NCI-H2196 treated with DMSO at 0.1 percent for 48 hours (cell line): ENCODE data around the gene LHCGR.
"Not testable (repeated sequence)": the region's sequence is repeated elsewhere in the genome, so short reads cannot be mapped to it uniquely, and the experiment has no call there.

Source experiments
- DNase-seq: peaks from one replicate; lab custom pipeline; 2025; ENCODE audit not compliant: unreplicated experiment; lab: John Stamatoyannopoulos, UW

Gene LHCGR

GRCh38 chr2:48747319-48747718 lies 8.2 kb downstream of the LHCGR start:
- no peak for DNase-seq

DNA sequence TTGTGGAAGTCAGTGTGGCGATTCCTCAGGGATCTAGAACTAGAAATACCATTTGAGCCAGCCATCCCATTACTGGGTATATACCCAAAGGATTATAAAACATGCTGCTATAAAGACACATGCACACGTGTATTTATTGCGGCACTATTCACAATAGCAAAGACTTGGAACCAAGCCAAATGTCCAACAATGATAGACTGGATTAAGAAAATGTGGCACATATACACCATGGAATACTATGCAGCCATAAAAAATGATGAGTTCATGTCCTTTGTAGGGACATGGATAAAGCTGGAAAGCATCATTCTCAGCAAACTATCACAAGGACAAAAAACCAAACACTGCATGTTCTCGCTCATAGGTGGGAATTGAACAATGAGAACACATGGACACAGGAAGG lies 16.3 kb downstream of the LHCGR start:
- DNase-seq, result not testable (repeated sequence)

GRCh38 chr2:48738806-48739205 lies 16.7 kb downstream of the LHCGR start:
- DNase-seq, result no peak

DNA sequence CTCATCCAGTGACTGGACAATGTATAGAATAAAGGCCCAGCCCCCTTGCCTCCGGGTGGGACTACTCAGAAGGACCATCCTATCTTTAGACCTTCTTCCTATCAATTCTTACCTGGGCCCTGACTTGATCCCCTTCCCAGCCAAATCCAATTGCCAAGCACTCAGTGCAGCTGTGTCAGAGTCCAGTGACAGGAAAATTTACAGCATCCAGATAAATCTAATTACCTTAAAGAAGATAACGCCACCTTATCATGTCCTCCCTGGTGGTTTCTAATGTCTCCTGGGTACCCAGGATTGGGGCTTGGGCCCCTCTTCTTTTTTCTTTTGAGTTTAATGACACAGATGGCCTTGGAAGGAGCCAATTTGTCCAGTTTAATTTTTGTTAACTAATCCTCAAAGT lies 19.3 kb downstream of the LHCGR start:
- DNase-seq, result no peak

DNA sequence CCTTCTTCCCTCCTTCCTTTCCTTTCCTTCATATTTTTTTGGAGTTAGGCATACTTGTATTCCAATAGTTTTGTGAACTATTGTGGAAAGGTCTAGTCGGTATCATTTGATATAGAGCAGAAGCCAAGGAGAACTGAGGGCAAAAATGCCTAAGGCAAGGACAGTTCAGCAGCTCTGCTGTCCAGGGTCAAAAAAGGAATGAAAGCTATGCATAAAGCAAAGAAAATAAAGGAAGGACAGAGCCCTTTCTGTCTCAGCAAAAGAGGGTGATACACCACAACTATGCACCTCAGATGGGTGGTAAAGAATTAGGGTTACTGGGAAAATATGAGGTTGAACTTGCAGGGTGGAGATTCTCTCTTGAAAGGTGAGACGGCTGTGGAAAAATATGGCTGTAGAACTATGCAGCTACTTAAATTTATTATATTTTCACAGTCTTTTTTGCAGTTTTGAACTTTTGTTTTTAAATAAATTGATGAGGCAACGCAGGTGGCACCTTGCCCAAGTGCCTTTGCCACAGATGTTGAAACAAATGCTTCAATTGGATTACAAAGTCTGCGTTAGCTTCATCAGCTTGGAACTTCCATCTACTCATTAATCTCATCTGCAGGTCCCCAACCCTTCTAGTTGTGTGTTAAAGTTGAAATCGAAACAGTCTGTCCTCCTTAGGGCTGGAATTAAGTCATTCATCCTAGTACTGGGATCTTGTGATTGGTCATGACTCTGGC lies 20.8 kb downstream of the LHCGR start:
- DNase-seq, result no peak

- no peak for DNase-seq
These were observed 22.4 kb downstream of the LHCGR start for GRCh38 chr2:48733067-48733503.

- no peak for DNase-seq
These were observed 26.7 kb downstream of the LHCGR start for GRCh38 chr2:48728840-48729239.

- no peak for DNase-seq
These were observed 27.2 kb downstream of the LHCGR start for GRCh38 chr2:48728295-48728694.

DNA sequence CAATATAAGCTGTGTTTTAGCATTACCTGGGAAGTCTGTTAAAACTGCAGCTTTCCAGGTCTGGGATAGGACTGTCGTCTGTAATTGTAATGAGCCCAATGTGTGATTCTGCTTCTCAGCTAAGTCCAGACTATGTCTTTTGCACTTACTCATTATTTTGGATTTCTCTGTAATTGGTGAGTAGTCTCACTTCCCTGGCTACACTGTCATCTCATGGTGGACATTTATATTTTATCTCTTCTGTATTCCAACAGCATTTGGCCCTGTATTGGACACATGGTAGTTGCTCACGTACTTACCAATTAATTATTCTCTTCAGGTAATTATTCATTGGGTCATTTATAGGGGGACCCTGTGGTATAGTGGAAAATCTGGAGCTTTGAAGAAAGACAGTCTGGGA lies 28.0 kb downstream of the LHCGR start:
- DNase-seq, result no peak

- no peak for DNase-seq
These were observed 29.6 kb downstream of the LHCGR start for GRCh38 chr2:48725696-48726494.

DNA sequence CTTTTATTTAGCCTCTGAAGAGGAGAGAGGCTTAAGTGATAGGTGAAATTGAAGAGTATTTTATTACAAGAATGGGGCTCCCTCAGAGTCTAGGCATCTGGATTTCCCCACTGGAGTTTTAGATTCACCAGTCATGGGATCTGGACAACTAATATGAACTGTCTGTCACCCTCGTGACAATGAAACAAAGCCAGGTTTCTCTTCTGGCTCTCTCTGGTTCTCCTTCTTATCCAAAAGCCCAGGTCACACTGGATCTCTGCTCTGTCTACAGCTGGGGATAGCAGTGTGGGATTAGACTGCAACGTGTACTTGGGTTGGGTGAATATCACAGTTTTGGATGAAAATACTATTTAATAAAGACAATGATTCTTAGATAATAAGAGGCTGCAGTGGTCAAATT lies 31.2 kb downstream of the LHCGR start:
- no peak for DNase-seq

- DNase-seq, result no peak
These were observed 32.4 kb downstream of the LHCGR start for GRCh38 chr2:48723129-48723528.

- no peak for DNase-seq
These were observed 33.1 kb downstream of the LHCGR start for GRCh38 chr2:48722391-48722790.

GRCh38 chr2:48721158-48721557 lies 34.4 kb downstream of the LHCGR start:
- DNase-seq, result no peak

DNA sequence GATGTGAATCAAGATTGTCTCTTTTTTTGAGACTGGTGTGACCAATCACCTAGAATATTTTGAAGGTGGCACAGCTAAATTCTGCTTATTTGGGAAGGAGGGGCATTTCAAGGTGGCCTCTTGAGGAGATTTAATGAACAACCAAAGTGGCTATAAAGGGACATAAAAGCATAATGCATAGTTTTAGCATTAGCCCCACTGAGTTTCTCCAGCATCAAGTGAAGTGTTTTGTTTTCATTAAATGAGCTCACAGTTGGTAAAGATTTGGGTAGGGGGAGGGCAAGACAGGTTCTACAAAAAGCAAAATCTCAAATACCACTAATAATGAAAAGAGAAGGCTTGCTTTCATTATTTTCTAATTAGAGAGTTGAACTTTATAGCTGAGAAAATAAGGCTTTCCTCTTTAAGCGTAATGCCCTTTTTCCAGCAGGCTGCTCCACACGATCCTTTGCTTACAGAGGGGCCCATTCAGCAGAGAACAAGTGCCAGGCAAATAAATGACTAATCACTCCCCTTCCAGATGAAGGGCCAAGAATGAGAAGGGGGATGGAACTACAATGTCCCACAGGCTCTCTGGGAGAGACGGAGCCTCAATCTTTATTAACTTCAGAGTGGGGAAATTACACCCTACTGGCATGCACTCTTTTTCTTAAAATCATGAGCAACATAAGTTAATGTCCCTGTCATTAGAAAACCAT lies 35.9 kb downstream of the LHCGR start:
- no peak for DNase-seq

- no peak for DNase-seq
These were observed 37.7 kb downstream of the LHCGR start for GRCh38 chr2:48717846-48718245.

DNA sequence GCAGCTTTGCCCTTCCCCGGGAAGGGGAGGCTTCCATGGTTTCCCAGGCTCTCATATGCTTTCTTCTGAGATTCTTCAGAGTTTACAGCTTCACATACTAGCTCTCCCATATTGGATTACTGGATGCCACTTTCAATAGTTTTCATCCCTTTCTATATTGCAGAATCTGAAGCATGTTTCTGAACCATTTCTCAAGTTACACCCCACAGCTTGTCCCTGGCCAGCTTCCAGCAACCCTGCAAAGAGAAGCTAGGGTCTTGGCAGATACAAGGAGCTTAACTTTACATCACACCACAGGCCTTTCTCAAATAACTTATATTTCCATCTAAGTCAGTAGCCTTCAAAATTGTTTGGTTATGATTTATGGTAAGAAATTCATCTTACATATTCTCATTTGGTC lies 39.6 kb downstream of the LHCGR start:
- DNase-seq, result no peak

GRCh38 chr2:48715042-48715899 lies 40.3 kb downstream of the LHCGR start:
- DNase-seq, result no peak

DNA sequence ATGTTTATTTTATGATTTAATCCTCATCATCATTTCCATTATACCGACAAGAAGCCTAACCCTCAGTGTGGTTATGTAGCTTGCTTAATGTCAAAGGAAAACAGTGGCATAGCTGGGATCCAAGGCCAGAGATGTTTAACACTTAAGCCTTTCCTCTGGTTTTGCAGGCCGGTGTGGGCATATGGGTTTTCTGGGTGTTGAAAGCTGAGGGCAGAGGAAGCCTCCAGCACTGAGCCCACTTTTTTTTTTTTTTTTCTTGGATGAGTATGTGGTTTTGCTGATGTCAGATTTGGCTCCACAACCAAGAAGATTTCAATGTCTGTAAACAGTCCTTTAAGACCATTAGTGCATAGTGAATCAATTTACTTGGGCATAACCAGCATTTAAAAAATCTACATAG lies 41.3 kb downstream of the LHCGR start:
- no peak for DNase-seq

DNA sequence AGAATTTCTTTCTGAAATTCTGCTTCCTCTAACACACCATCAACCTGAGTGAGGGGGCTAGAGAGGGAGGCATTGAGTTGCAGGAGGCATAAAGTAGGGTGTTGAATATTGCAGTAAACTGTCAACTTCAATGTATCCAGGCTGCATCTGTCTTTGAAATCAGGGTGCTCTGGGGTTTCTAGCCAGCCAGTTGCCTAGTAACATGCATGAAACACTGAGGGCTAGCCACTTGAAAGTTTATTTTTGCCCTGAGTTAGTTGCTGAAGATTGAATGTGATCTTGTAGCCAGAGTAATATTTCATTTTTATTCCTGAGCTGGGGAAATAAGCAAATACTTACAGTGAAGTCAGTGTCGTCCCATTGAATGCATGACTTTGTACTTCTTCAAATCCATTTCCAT lies 41.9 kb downstream of the LHCGR start:
- DNase-seq, result no peak

DNA sequence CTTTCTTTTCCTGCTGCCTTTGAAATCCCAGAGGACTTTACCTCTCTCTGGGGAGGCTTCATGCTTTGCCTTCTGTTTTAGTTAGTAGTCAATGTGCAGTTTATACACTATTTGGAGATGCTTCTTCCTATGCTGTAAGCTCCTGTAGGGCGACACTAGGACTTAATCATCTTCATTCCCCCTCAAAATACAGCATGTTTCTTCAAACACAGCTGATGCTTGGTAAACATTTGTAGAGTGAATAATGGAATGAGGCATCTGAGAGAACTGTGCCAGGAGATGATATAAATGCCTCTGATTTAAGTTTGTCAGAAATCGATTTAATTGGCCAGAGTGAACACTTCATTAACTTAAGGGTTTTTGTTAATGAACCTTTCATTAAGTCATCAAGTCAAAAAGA lies 43.4 kb downstream of the LHCGR start:
- DNase-seq, result no peak
